ENCODE measurements around the gene CHMP4A. TPM values are rescaled to one million over a fixed set of nuclear protein-coding genes. Genes with fewer than 3 reads are reported as not detected.

CHMP4A gene
- total RNA-seq, 2 experiments from 2014 or later, result 83.2 to 93.4 TPM

GRCh38 chr14:24160850-24161804 is 52.2 kb downstream of the CHMP4A start, which contains the start of gene IRF9:
Gene IRF9, plus strand, starts transcription at chr14:24161265. Its CDS starts 880 bp downstream, at chr14:24162145.
- H3K27me3 Mint-ChIP-seq (ENCODE audit: low read depth), result no peaks in the 10 kb centered on the region
- peaks cover 88% of the 10 kb centered on the region for H3K36me3 Mint-ChIP-seq (ENCODE audit: low read depth)
- H3K9me3 Mint-ChIP-seq (ENCODE audit: insufficient read depth), result no peaks in the 10 kb centered on the region
- H3K27ac Mint-ChIP-seq, result peak within 1 kb of the TSS; percentile 100
- DNase-seq (peak; percentile 99), ATAC-seq (peak; percentile 86)
- H3K4me3 Mint-ChIP-seq, result peak within 1 kb of the TSS; percentile 92
- POLR2A ChIA-PET, result interaction anchor here (0.5 to 7.6 kb wide), 41 partner anchors 10 to 1228 kb away, joined by 3 to 229 read pairs (median 7); partner anchors contain the start of genes CBLN3, CHMP4A, DCAF11 and EMC9
- H3K4me1 Mint-ChIP-seq (ENCODE audit: low read depth), result peaks cover 58% of the 10 kb centered on the region
- CTCF ChIA-PET, result interaction anchor here (0.7 to 4.2 kb wide), 39 partner anchors 10 to 270 kb away, joined by 3 to 77 read pairs (median 6); partner anchors contain the start of genes CARMIL3, CHMP4A, CIDEB and DCAF11

- ChIA-PET CTCF (interaction anchor here (1.1 to 4.2 kb wide), 29 partner anchors 10 to 150 kb away, joined by 3 to 77 read pairs (median 9); partner anchors contain the start of genes CHMP4A, CIDEB, DCAF11 and EMC9), POLR2A (interaction anchor here (0.6 to 7.6 kb wide), 34 partner anchors 11 to 1668 kb away, joined by 3 to 229 read pairs (median 14); partner anchors contain the start of genes CBLN3, CHMP4A, DCAF11 and EMC9)
- no peaks in the 10 kb centered on the region for H3K9me3 Mint-ChIP-seq (ENCODE audit: insufficient read depth)
- ATAC-seq (no peak), DNase-seq (no peak)
- peak overlapping the region; percentile 92 for H3K4me3 Mint-ChIP-seq
- H3K36me3 Mint-ChIP-seq (ENCODE audit: low read depth), result peaks cover 86% of the 10 kb centered on the region
- H3K4me1 Mint-ChIP-seq (ENCODE audit: low read depth), result peaks cover 51% of the 10 kb centered on the region
- no peaks in the 10 kb centered on the region for H3K27me3 Mint-ChIP-seq (ENCODE audit: low read depth)
- peak overlapping the region; percentile 100 for H3K27ac Mint-ChIP-seq
These were observed 52.8 kb downstream of the CHMP4A start for GRCh38 chr14:24160499-24160849.

- no peaks in the 10 kb centered on the region for H3K27me3 Mint-ChIP-seq (ENCODE audit: low read depth)
- DNase-seq, result no peak
- H3K27ac Mint-ChIP-seq, result peak overlapping the region; percentile 100
- H3K4me3 Mint-ChIP-seq, result peak overlapping the region; percentile 23
- no peak for ATAC-seq
- ChIA-PET POLR2A (interaction anchor here (0.6 to 7.6 kb wide), 20 partner anchors 10 to 1668 kb away, joined by 3 to 229 read pairs (median 30); partner anchors contain the start of genes CBLN3, CHMP4A, DCAF11 and EMC9), CTCF (interaction anchor here (1.1 to 4.2 kb wide), 19 partner anchors 9 to 150 kb away, joined by 3 to 77 read pairs (median 14); partner anchors contain the start of genes CHMP4A, DCAF11, EMC9 and IPO4)
- H3K4me1 Mint-ChIP-seq (ENCODE audit: low read depth), result peaks cover 46% of the 10 kb centered on the region
- peaks cover 85% of the 10 kb centered on the region for H3K36me3 Mint-ChIP-seq (ENCODE audit: low read depth)
- H3K9me3 Mint-ChIP-seq (ENCODE audit: insufficient read depth), result no peaks in the 10 kb centered on the region
These were observed 53.4 kb downstream of the CHMP4A start for GRCh38 chr14:24159777-24160498.

Other genes with a start within 250 kb of the CHMP4A start
- gene DHRS4L2, start 224.6 kb downstream of the CHMP4A start, total RNA-seq, result 10 to 100 TPM; 17.7 to 19.1 TPM
- gene CARMIL3, start 161.5 kb downstream of the CHMP4A start, total RNA-seq, result under 1 TPM; 0.86 to 0.95 TPM
- gene CPNE6, start 141.9 kb downstream of the CHMP4A start, total RNA-seq, result under 1 TPM in 1 of 2 experiments, not detected in 1; 0.10 TPM
- 10 to 100 TPM; 49.6 to 54.9 TPM for gene PCK2, start 119.2 kb downstream of the CHMP4A start, total RNA-seq
- gene DCAF11, start 98.7 kb downstream of the CHMP4A start, total RNA-seq, result 100 to 1,000 TPM; 101 to 107 TPM
- gene NRL, start 98.5 kb downstream of the CHMP4A start, total RNA-seq, result 1 to 10 TPM; 2.8 to 3.4 TPM
- gene FITM1, start 82.8 kb downstream of the CHMP4A start, total RNA-seq, result 1 to 10 TPM; 1.4 to 2.1 TPM
- 100 to 1,000 TPM; 516 to 530 TPM for gene PSME1, start 77.3 kb downstream of the CHMP4A start, total RNA-seq
- 10 to 100 TPM; 49.9 to 53.2 TPM for gene EMC9, start 71.9 kb downstream of the CHMP4A start, total RNA-seq
- gene PSME2, start 66.9 kb downstream of the CHMP4A start, total RNA-seq, result 100 to 1,000 TPM; 635 to 636 TPM
- 100 to 1,000 TPM; 123 to 142 TPM for gene RNF31, start 66.0 kb downstream of the CHMP4A start, total RNA-seq
- 100 to 1,000 TPM; 221 to 242 TPM for gene IRF9, start 52.2 kb downstream of the CHMP4A start, total RNA-seq
- 10 to 100 TPM; 54.5 to 58.6 TPM for gene REC8, start 41.4 kb downstream of the CHMP4A start, total RNA-seq
- gene IPO4, start 24.7 kb downstream of the CHMP4A start, total RNA-seq, result 10 to 100 TPM; 56.3 to 60.1 TPM
- gene TM9SF1, start 18.0 kb downstream of the CHMP4A start, total RNA-seq, result 10 to 100 TPM; 29.3 to 32.8 TPM
- not detected for gene TSSK4, start 7.8 kb downstream of the CHMP4A start, total RNA-seq
- 10 to 100 TPM; 16.9 to 18.2 TPM for gene MDP1, start 2.6 kb upstream of the CHMP4A start, total RNA-seq
- 100 to 1,000 TPM; 214 to 222 TPM for gene NEDD8, start 18.9 kb upstream of the CHMP4A start, total RNA-seq
- 10 to 100 TPM; 67.2 to 68.4 TPM for gene GMPR2, start 19.4 kb upstream of the CHMP4A start, total RNA-seq
- gene TINF2, start 29.1 kb upstream of the CHMP4A start, total RNA-seq, result 100 to 1,000 TPM; 128 to 131 TPM
- gene TGM1, start 49.7 kb upstream of the CHMP4A start, total RNA-seq, result 1 to 10 TPM; 2.7 to 3.1 TPM
- gene RABGGTA, start 58.1 kb upstream of the CHMP4A start, total RNA-seq, result 10 to 100 TPM; 47.7 to 51.8 TPM
- gene DHRS1, start 86.3 kb upstream of the CHMP4A start, total RNA-seq, result 10 to 100 TPM; 28.6 to 33.9 TPM
- gene NOP9, start 86.4 kb upstream of the CHMP4A start, total RNA-seq, result 10 to 100 TPM; 35.2 to 36.7 TPM
- 10 to 100 TPM; 47.2 to 48.2 TPM for gene CIDEB, start 94.5 kb upstream of the CHMP4A start, total RNA-seq
- gene LTB4R2, start 96.7 kb upstream of the CHMP4A start, total RNA-seq, result 10 to 100 TPM; 17.8 to 18.7 TPM
- gene LTB4R, start 98.0 kb upstream of the CHMP4A start, total RNA-seq, result 10 to 100 TPM; 26.9 to 28.0 TPM
- 1 to 10 TPM; 3.4 to 4.7 TPM for gene ADCY4, start 121.6 kb upstream of the CHMP4A start, total RNA-seq
- 10 to 100 TPM; 26.9 to 28.6 TPM for gene RIPK3, start 126.5 kb upstream of the CHMP4A start, total RNA-seq
- gene NFATC4, start 154.7 kb upstream of the CHMP4A start, total RNA-seq, result not detected
- under 1 TPM; 0.21 to 0.52 TPM for gene NYNRIN, start 185.5 kb upstream of the CHMP4A start, total RNA-seq
- gene CBLN3, start 216.2 kb upstream of the CHMP4A start, total RNA-seq, result 1 to 10 TPM; 1.1 to 1.3 TPM
- gene KHNYN, start 216.5 kb upstream of the CHMP4A start, total RNA-seq, result 10 to 100 TPM; 55.4 to 58.9 TPM
- gene SDR39U1, start 229.3 kb upstream of the CHMP4A start, total RNA-seq, result 10 to 100 TPM; 47.6 to 58.6 TPM

All from activated CD8-positive, alpha-beta T cell treated with anti-CD3 and anti-CD28 coated beads, Interleukin-2, amount 10 ng/mL, durations not matched to agents 7 days and 5 days (primary cell).